HG03139 (cell line): ENCODE measurements around the gene SAA2.
"Not testable (repeated sequence)": the region's sequence is repeated elsewhere in the genome, so short reads cannot be mapped to it uniquely, and the experiment has no call there.

Source experiments
- ATAC-seq: cut with Tn5 transposase; IDR thresholded peaks from one replicate; pipeline ENCODE4 v1.9.1; 2021; ENCODE audit not compliant: unreplicated experiment

SAA2 gene

DNA sequence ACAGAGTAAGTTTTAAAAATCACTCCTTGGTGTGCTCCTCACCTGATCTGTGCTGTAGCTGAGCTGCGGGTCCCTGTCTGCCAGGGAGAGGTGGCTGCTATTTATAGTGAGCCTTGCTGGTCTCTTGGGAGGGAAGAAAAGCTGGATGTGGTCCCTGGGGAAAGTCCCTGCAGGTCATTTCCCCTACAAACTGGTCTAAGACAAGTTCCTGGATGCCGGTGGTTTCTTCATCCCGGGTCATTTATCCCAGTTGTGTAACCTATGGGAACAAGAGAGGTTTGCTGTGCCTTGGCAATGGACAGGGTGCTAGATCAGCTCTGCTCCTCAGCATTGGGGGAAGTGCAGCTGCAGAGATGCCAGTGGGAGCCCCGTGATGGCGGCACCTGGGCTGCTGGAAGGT lies at the start of gene SAA2:
Gene SAA2 (minus strand): TSS at position 108 of the 400 bp plus-strand sequence. CDS start 657 bp downstream, outside the sequence.
- ATAC-seq: no peak

GRCh38 chr11:18295316-18295715 lies 46.8 kb upstream of the SAA2 start:
- no peak for ATAC-seq

DNA sequence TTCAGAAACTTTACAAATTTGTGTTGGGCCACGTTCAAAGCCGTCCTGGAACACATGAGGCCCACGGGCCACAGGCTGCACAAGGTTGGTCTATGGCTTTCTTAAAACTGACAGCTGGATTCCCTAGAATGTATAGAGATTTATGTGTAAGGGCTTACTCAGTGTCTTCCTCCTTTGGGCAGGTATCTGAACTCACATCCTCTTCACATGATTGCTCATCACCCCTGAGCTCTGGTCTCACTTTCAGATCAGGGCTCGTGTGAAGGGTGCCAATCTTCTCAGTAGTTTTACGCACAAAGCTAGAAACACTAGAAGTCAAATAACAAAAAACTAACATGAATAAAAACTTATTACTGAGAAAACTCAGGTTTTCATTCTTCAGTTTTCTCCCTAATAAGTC lies 46.4 kb upstream of the SAA2 start:
- ATAC-seq: no peak

DNA sequence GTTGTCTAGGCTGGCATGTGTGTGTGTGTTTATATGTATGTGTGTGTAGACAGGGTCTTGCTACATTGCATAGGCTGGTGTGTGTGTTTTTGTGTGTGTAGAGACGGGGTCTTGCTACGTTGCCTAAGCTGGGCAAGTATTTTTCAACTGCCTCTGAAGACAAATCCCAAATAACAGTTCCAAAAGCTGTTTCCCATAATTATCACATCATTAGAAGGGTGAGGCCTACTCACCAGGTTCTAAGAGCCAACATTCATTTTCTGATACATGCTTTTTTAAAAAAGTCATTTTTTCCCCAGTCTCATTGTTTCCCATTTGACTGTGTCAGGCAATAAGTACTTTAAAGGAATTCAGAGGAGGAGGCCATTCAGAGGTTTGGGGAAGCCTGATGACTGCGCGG lies 40.4 kb upstream of the SAA2 start:
- ATAC-seq: no peak

DNA sequence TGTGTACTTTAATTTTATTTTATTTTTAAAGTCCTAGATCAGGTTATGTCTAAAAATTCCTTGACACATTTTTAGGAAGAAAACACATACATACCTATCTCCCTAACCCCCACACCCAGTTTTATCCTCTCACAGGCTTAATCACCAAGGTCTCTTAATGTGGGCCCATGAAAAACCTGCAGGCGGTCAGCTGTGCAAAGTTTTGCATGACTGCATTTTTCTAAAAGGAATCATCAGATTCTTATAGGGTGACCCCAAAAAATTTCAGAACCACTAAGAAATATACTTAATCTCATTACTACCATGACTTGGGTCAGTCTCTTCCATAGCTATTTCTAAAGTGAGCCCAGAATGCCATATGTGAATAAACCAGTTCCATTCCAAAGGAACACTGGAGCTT lies 37.4 kb upstream of the SAA2 start:
- ATAC-seq: no peak

GRCh38 chr11:18282626-18283025 lies 34.2 kb upstream of the SAA2 start:
- no peak for ATAC-seq

GRCh38 chr11:18280438-18281045 lies 32.1 kb upstream of the SAA2 start:
- ATAC-seq: peak; percentile 91

DNA sequence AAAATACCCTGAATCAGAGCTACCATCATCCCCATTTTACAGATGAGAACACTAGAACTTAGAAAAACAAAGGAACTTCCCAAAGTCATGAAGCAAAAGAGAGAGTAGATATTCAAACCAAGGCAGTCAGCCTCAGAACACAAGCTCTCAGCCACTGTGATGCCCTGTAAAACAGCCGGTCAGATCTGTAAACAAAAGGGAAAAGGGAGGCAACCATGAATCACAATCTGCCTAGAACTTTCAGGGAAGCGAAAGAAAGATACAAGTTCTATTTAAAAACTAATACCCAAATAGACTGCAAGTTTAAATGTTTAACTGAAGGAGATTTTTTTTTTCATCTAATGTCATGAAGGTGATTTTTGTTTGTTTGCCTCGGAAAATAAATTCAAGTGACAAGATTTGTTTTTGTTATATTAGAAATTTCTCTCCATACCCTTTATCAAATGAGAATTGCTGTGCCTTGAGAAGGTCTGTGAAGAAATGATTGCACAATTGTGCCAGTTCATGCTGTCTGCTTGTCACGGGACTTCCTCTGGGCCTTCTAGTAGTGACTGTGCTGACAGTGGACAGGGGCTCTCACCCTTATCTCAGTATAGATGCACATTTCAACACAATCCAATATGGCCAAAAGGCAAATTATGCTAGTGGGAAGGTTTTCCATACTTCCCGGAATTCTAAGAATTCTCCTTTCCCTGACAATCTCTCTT lies 29.2 kb upstream of the SAA2 start:
- no peak for ATAC-seq

DNA sequence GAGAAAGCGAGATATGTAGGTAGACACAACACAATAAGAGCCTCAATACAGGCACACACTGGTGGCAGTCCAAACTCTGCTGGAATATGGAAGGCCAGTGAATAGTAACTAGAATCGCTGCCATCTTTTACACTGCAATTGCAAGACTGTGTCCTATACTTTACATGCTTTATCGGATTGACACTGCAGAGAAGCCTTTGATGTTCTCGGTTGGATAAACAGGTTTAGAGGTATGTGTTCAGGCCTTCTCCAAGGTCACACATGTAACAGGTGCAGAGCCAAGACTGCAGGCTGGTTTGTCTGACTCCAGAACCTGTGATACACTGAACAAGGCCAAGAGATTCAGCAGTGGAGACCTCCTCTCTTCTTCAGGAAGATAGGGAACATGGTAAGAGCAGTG lies 22.7 kb upstream of the SAA2 start:
- no peak for ATAC-seq

DNA sequence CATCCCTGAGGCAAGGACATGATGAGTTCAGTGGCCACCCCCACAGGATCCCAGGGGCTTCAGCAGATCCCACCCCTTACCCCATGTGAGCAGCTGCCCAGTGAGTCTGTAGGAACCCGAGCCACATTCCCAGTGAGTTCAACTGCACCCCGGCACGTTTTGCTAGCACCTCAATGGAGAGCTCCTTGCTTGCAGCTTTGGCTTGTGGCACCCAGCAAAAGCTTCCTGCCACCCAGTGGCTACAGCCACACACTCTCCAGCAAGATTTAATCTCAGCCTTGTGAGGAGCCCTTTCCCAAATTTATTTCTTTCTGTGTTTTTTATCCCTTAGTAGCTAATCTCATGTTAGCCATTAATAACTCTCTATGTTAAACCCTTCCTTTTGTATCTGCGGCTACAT lies 21.6 kb upstream of the SAA2 start:
- ATAC-seq: no peak

GRCh38 chr11:18269252-18269651 lies 20.8 kb upstream of the SAA2 start:
- ATAC-seq: not testable (repeated sequence)

- ATAC-seq: peak; percentile 54
These were observed 19.1 kb upstream of the SAA2 start for GRCh38 chr11:18267335-18268133.

DNA sequence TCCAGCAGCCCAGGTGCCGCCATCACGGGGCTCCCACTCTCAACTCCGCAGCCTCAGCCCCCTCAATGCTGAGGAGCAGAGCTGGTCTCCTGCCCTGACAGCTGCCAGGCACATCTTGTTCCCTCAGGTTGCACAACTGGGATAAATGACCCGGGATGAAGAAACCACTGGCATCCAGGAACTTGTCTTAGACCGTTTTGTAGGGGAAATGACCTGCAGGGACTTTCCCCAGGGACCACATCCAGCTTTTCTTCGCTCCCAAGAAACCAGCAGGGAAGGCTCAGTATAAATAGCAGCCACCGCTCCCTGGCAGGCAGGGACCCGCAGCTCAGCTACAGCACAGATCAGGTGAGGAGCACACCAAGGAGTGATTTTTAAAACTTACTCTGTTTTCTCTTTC lies 17.5 kb upstream of the SAA2 start, which contains the start of gene SAA1:
Gene SAA1 (plus strand): TSS at position 316 of the 400 bp plus-strand sequence. CDS start 624 bp downstream, outside the sequence.
- no peak for ATAC-seq

- ATAC-seq: no peak
These were observed 16.4 kb upstream of the SAA2 start for GRCh38 chr11:18264677-18265555.

DNA sequence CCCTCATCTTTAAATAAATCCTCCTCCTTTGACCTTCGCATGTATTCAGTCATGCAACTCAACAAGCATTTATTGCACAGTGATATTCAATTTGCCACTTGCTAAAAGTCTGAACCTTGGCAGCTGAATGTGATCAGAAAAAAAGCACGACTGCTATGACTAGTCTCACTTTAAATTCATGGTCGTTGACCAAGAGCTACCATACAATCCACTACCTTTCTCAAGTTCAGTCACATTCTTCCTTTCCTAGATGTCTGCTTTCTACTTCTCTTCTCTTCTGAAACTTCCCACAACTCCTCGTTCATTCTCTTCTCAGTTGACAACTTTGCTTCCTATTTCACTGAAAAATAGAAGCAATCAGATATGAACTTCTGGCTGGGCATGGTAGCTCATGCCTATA lies 15.6 kb upstream of the SAA2 start:
- ATAC-seq: no peak

- not testable (repeated sequence) for ATAC-seq
These were observed 14.3 kb upstream of the SAA2 start for GRCh38 chr11:18262681-18263350.

- ATAC-seq: no peak
These were observed 13.3 kb upstream of the SAA2 start for GRCh38 chr11:18261721-18262120.

GRCh38 chr11:18259259-18259658 lies 10.8 kb upstream of the SAA2 start:
- ATAC-seq: no peak

- ATAC-seq: no peak
These were observed 6.4 kb upstream of the SAA2 start for GRCh38 chr11:18254781-18255361.

DNA sequence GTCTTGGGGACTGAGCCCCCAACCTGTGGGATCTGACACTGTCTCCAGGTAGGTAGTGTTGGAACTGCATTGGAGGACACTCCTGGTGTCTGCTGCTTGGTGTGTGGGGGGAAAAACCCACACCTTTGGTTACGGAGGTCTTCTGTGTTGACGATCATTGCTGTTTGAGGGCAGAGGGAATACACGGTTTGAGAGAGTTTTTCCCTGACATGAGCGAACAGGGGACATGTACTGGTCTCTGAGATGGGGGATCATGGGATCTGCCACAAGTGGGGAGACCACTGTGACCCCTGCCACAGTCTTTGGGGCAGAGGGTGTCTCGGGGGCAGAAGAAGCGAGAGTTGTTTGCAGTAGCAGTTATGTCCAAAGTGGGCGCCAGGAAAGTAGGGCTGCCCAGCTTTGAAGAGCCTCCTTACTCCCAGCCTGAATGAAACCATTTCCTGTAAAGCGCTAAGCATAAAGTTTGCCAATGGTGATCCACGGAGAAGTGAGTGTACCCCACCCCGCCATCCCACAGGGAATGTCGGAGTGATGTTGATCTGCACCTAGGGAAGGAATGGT lies 5.4 kb upstream of the SAA2 start:
- ATAC-seq: no peak
